ENCODE measurements around the gene EHD4.

- TF ChIP-seq CTCF (IDR thresholded peaks at IDR 0.05; ENCODE audit: poor library complexity), result no peak
- TF ChIP-seq EZH2 (IDR thresholded peaks at IDR 0.05; ENCODE audit: borderline replicate concordance), result no peak
Observed at GRCh38 chr15:41876689-41877088, 95.7 kb downstream of the EHD4 start.

Data from hepatocyte (in vitro differentiated cells).